GM19238 (cell line): ENCODE measurements around the gene NHS.

ENCODE experiments used
- DNase-seq: peaks from one replicate; pipeline ENCODE4 v3.0.0; 2011; ENCODE audit warnings: low spot score; ENCODE audit not compliant: insufficient read length

NHS gene

DNA sequence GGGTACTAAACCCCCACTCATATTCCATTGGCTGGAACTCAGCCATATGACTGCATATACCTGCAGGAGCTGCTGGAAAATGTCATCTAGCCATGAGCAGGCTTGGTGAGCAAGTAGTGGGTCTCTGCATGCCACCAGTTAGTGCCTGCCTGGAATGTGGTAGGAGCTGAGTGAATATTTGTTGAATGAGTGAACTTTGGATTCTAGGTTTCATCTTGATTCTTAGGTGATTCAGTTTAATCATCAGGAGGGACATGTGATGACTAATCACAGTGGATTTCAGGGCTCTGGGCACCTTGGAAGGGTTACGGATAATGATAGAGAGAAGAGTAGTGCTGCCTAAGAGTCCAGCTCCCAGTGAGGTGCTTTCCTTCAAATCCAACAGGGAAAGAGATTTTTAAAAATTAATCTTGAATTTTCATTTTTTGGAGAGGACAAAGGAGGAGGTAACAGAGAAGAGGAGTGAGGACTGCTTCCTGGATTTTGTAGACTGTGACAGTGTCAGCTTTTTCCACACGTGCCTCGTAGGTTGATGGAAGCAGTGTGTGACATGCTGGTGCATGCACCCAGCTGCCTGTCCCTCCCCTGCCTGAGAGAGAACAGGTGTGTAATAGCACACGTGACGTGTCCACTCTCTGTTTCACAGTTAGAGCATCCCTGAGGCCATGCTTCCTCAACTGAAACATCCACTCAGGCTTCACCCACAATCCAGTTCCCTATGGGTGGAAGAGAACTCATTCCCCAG lies 30.4 kb downstream of the NHS start:
- no peak for DNase-seq

- no peak for DNase-seq
These were observed 34.7 kb downstream of the NHS start for GRCh38 chrX:17409566-17410290.

GRCh38 chrX:17410651-17411050 lies 35.7 kb downstream of the NHS start:
- DNase-seq, result no peak

DNA sequence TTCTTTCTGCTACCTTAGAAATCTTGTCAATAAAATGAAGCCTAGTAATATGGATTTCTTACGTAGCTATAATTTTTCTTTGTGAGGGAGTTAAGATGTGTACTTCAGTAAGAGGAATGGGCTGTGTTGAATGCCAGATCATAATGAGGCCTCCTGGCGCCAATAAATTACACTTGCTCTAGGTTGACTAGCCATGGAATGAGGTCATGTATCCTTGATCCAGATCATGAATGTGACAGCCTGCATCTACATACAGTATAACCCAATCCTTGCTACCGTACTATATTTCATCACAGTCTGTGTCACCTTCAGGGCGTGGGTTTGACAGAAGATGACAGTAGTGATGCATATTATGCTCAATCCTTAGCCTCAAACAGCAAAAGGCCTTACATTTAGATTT lies 36.2 kb downstream of the NHS start:
- DNase-seq, result no peak

GRCh38 chrX:17412692-17413091 lies 37.7 kb downstream of the NHS start:
- DNase-seq, result no peak

- DNase-seq, result no peak
These were observed 38.2 kb downstream of the NHS start for GRCh38 chrX:17413228-17413627.

- no peak for DNase-seq
These were observed 39.1 kb downstream of the NHS start for GRCh38 chrX:17414027-17414658.

DNA sequence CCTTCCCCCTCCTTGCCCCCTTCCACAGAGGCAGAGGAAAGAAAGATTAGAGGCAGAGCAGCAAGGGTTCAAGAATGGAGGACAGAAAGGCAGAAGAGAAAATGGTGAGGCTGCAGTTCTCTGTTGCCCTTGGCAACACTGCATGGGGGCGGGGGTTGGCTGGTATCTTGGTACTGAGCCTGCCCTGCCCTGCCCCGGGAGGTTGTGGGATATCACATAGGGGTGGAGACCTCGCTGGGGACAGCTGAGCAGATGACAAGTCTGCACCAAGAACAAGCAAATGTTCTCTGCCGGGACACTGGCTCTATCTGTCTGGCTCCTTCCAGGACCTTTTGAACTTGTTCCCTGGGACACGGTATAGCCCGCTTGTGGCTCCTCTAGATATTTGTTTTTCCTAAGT lies 39.8 kb downstream of the NHS start:
- no peak for DNase-seq

- DNase-seq, result no peak
These were observed 40.3 kb downstream of the NHS start for GRCh38 chrX:17415242-17415810.

DNA sequence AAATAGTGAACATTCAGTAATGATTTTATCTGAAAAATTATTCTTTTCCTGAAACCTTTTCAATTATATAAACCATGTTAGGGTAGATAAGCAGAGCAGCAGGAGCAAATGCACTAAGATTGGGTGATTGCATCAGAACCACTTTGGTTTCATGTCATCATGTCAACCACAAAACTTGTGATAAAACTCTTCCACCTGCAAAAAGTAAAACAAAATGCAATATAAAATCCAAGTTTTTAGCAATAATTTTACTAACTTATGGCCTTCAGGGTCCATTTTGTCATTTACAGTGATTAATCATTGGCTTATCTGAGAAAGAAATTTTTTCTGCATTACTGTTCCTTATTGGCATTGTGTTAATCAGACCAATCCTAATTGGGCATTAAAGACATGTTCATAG lies 42.4 kb downstream of the NHS start:
- no peak for DNase-seq

GRCh38 chrX:17425136-17425535 lies 50.1 kb downstream of the NHS start:
- DNase-seq, result no peak

DNA sequence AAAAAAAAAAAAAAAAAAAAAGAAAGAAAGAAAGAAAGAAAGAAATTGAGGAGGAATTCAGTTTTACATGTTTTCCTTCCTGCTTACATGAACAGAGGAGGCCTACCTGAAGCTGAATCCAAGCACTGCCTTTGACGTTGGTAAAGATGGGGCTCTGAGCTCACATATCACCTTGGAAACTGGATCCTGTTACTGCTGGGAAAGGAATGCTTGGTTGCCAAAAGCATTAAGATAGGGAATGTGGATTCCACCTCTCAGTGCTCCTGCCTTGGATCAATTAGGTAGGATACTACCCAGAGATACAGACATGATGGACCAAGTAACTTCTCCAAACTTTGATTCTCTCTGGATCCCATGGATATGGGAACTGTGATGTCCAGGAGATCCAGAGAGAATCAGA lies 50.6 kb downstream of the NHS start:
- no peak for DNase-seq

- no peak for DNase-seq
These were observed 56.2 kb downstream of the NHS start for GRCh38 chrX:17431171-17431570.

DNA sequence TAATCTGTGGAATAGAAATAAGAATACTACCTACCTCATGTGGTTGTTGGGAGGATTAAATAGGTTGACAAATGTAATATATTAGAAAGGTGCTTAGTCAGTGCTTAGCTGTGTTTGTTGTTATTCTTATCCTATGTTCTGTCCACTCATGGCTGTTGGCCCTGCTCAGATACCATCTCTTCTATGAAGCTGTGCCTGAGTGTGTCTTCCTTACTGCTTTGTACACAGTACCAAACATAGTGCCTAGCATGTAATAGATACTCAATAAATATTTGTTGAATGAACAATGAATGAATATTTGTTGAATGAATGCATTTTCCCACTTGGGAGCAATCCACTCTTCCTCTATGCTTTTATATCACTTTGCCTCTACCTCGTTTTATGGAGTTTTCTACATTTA lies 57.2 kb downstream of the NHS start:
- no peak for DNase-seq

GRCh38 chrX:17433965-17434364 lies 59.0 kb downstream of the NHS start:
- no peak for DNase-seq

GRCh38 chrX:17435476-17435875 lies 60.5 kb downstream of the NHS start:
- DNase-seq, result no peak

DNA sequence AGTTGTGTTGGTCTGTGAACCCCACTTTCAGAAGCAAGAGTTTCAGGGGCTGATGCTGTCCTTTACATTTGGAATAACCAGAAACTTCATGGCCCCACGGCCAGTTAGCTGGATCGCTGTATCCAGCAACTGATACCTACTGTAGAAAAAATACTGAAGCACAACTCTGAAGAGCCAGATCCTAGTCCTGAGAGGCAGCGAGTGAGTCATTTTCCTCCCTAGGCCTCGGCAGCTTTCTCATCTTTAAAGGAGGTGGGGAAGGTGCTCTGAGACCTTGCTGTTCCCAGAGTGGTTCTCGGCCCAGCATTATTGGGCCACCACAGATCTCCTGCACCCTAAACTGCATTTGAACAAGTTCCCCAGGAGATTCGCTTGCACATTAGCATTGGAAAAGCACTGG lies 63.2 kb downstream of the NHS start:
- no peak for DNase-seq

GRCh38 chrX:17440258-17440657 lies 65.3 kb downstream of the NHS start:
- DNase-seq, result no peak

GRCh38 chrX:17440836-17441235 lies 65.8 kb downstream of the NHS start:
- no peak for DNase-seq

DNA sequence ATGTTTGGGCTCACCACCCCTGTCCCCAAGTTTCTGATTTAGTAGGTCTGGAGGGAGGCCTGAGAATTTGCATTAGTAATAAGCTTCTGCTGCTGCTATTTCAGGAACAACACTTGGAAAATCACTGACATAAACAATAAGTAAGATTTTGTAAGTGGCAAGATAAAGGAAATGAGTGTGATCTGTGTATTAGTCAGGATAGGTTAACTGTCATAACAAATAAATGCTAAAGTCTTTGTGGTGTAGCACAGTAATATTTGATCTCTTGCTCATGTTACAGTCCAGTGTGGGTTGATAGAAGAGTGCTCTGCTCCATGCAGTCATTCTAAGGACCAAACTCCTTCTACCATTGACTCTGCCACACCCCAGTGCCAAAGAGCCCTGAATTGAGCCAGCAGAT lies 67.0 kb downstream of the NHS start:
- no peak for DNase-seq

DNA sequence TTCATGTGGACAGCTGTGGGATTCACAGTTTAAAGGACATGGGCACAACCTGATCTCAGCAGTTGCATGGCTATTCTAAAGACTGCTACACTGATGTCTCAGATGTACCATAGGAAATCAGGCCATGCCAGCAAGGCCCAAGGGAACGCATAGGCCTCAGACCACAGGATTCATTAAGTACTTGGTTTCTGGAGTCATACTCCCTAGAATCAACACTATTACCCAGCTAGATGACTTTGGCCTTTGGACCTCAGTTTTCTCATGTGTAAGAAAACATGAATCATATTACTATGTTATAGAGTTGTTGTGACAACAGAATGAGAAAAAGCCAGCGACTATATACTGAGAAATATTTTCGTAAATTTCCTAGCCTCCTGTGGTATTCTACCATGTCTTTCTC lies 67.9 kb downstream of the NHS start:
- no peak for DNase-seq

DNA sequence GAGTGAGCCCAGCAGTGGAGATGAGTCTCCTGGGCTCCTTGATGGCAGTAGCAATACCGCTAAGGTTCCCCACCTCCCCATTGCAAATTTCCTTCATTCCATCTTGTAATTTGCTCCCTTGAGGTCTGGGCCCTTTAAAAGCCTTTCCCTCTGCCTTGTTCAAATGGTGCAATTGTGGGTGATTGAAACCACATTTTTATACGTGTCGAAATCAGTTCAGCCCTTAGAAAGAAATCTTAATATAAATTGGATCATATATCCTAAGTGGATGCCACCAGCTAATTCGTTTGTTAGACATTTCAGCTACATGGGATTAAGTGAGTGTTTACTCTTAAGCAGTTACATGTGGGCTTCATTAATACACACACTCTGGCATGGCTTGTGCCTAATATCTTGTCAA lies 68.6 kb downstream of the NHS start:
- no peak for DNase-seq
